GM19324 (cell line): ENCODE measurements around the gene CALD1.

Experiments
- ATAC-seq: cut with Tn5 transposase; IDR thresholded peaks from one replicate; pipeline ENCODE4 v1.9.1; 2021; ENCODE audit warnings: mild to moderate bottlenecking, moderate library complexity; ENCODE audit not compliant: unreplicated experiment, low FRiP score

CALD1 gene, protein sequence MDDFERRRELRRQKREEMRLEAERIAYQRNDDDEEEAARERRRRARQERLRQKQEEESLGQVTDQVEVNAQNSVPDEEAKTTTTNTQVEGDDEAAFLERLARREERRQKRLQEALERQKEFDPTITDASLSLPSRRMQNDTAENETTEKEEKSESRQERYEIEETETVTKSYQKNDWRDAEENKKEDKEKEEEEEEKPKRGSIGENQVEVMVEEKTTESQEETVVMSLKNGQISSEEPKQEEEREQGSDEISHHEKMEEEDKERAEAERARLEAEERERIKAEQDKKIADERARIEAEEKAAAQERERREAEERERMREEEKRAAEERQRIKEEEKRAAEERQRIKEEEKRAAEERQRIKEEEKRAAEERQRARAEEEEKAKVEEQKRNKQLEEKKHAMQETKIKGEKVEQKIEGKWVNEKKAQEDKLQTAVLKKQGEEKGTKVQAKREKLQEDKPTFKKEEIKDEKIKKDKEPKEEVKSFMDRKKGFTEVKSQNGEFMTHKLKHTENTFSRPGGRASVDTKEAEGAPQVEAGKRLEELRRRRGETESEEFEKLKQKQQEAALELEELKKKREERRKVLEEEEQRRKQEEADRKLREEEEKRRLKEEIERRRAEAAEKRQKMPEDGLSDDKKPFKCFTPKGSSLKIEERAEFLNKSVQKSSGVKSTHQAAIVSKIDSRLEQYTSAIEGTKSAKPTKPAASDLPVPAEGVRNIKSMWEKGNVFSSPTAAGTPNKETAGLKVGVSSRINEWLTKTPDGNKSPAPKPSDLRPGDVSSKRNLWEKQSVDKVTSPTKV

DNA sequence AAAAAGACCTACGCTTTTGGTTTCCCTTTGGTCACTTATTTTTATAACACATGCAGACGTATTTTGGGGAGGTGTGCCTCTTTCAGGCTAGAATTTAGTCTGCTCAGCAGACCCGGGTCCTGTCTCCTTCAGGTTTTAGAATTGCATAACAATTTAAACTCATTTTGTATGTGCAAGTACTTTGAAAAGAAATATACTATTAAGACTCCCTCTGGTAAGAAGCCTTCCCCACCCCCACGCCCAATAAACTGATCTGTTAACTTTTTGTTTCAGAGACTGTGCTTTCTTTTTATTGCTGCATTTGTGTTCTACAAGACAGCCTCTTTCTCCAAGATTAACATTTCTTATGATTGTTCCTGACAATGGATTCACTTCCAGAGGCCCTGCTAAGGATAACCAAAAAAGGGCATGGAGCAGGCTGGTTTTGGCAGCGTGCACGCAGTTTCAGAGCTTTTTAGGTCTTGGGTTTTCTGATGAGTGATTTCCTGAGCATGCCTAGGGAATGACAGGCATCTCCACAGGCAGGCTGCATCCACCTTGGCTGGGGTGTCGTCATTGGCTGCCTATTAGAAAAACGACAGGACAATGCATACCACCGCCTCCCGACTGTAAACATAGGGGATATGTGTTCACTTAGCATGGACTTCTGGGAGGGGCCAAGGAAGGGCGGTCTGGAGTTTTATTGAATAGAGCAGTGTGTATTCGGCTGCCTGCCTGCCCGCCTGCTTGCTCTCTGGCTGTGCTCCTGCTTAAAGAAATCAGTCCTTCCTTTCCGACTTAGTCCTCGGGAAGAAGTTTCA lies at the start of gene CALD1:
Gene CALD1 (plus strand): TSS at position 694 of the 800 bp plus-strand sequence. CDS start 88,100 bp downstream, outside the sequence.
- ATAC-seq = no peak

DNA sequence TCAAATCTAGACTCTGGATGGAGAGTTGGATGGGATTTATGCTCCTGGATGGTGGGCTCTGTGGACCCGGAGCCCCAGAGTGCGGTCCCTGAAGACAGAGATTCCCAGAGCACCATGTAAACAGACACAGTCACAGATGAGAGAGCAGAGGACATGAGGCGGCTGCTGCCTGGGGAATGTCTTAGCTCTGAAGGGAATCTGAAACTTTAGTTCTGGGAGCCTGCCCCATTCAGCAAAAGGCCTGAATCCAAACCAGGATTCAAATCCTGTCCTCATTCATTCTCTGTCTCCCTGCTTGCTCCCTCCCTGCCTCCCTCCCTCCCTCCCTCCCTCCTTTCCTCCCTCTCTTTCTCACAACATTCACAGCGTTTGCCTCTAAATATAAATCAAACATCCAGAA lies 49.5 kb upstream of the CALD1 start:
- no peak for ATAC-seq

DNA sequence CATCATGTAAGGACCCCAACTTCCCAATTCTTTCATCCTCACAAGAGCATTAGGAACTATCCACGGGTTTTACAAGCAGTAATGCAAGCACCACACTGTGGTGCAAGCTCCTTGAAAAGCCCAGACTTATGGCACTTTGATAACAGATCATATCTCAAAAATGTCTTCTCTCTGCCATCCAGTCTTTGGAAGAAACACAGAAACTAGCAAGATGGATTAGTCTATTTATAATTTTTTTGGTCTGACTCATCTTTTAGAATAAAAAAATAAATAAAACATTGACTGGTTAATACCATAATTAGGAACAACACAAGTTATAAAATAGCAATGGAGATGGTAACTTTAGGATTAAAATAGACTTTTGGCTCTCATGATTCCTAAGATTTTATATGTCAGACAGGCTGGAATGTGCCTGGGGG lies 49.0 kb upstream of the CALD1 start:
- no peak for ATAC-seq

DNA sequence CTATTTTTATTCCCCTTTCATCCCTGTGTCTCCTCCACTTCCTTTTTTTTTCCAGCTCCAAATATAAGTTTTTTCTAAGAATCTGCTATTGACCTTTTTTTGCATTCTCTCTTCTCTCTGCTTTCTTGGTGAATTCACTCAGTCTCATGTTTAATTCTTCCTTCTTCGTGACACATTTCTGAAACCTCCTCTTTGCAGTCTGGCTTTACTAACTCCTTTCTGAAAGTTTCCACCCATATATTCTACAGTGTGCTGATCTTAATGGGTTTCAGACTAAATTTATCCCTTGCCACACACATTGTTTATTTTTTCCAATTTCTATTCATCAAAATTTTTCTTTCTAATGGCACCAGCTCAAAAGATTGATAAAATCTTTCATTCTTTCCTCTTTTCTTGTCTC lies 47.8 kb upstream of the CALD1 start:
- no peak for ATAC-seq

DNA sequence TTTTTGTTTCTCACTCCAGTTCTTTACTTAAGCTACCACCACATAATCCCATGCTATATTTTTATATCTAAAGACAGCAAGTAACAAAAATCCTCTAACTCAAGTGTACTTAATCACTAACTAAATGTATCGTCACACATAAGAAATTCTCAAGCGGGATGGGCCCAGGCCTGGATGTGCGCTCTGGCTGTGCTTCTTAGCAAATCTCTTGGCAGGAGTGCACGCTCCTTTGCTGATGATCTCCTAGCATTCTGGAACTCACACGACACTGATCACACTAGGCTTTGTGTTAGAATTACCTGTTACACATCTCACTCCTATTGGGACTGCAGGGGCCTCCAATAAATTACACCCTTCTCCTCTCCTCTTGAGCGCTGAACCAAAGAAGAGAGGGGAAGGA lies 46.7 kb upstream of the CALD1 start:
- no peak for ATAC-seq

DNA sequence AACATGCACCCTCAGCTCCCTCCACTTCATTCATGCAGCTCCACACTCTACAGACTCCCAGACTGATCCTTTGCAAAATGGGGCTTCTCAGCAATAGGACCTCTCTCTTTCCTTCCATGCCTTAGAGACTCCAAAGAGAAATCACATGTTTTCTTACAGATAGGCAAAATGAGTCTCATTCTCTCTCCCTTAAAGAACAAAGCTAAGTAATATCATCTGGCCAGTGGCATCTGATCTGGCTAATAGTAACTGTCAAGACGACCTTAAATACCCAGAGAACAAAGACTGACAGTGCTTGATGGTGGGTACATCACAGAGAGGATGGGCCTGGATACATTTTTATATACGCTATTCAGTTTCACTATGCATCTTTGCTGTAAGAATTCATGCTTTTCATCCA lies 43.1 kb upstream of the CALD1 start:
- no peak for ATAC-seq

DNA sequence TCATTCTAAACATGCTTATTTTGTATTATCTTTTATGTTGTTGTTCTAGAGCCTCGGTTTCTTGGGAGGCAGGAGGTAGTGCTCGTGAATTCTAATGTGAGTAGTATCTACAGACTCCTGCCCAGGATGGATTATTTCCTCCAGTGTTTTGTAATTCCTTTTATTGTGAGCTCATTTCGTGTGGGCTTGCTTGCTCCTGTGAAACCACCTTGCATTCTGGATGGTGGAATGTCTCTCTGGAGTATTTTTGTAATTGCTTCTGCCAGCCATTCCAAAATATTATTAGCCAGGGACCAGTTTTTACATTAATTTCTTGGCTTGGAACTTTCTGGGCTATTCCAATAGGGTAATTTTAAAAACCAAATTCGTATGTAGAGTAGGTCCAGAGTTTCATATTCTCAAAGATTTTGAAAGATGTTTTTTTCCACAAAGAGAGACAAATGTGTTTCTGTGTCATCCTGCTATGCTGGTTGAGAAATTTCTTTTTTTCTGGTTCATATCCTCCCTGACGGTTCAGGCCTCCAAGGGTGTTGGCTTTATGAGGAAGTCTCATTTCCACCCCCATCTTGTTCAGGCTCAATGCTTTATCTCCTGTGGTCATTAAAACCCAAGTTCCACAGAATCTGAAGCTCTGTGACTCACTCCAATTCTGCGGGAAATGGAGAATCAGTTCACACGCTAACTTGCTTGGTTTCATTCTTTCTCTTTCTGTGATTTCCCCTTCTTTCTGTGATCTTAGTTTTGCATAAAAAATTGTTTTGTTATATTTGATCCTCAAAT lies 41.7 kb upstream of the CALD1 start:
- no peak for ATAC-seq

DNA sequence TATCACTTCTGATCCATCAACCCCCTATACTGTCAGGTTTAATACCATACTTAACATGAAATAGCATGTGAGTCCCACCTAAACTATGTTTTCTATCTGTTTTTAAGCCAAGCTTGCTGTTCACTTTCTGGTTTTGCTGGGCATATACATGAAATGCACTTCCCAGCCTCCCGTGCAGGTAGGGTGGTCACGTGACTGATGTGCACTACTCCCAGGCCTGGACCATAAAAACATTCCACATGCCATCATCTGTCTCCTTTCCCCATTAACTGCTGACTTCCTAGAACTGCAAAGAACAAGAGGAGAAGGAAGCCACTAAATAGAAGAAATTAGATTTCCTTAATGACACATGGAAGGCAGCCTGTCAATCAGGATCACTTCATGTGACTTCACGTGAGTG lies 40.1 kb upstream of the CALD1 start:
- ATAC-seq = no peak

DNA sequence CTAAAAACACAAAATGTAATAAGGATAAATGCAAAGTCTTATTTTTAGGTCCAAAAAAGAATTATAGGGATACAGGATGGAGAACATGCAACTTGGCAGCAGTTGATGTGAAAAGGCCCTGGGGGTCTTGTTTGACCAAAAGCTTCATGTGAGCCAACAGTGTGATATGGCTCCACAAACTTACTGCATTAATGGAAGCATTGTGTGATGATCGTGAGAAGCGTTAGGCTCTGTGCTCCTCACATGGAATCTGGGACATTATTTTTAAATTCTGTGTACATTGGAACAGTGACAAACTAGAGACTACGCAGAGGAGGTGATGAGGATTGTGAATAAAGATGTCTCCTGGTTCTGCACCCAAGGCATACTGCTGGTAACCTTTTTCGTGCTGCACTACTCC lies 39.1 kb upstream of the CALD1 start:
- ATAC-seq = no peak

DNA sequence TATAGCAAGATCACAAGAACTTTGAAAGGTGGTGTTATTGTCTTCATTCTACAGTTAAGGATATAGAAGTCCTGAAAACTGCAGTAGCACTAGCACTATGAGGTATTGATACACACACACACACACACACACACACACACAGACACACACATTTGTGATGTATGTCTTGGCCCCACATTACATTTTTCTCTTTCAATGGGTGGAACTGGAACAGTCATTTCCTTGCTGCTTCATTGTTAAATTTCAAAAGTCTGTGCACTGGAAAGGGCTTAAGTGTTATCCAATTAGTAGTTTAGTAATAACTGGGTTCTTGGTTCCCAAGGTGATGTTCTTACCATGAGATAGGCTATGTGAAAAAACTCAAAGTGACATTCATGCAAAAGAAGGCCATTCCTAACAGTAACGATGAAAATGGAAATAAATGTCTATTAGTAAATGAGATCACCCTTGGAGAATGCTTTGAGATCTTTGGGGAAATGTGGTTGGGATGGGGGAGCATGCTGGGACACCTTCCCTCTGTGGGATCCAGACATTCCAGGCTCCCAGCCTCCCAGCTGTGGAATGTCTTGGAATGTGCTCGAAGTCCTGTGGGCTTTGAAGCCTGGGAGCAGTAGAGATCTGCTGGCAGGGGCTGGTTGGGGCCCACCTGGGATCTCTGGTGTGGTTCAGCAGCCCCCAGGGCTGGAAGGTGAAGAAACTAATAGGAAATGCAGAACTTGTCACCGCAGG lies 37.4 kb upstream of the CALD1 start:
- no peak for ATAC-seq

DNA sequence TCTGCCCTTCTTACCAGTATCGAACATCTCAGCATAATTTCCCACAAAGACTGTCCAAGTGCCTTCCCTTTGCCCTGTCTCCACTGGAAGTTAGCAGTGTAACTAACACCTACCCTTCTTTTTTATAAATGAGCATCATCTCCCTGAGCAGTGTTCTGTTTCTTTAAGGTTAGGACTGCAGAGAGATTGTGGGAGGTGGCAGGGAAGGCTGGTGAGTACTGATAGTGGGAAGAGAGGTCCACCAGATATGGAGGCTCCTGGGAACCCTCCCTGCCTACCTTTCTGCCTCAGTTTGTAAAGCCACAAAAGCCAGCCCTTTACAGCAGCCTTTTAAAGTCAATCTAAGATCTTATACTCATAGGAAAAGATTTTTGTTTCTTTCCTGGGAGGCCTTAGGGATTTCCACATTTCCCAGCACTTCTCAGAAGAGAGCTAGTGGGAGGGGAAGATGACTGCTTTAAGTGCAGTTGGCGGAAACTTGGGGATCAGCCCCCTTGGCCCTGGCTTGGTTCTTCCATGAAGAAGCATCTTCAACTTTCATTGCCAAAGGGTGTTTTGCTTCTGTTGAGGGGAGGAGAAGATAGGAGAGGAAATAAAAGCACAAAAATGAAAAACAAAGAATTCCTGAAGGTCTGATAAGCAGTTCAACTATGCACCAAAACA lies 36.6 kb upstream of the CALD1 start:
- ATAC-seq = no peak

DNA sequence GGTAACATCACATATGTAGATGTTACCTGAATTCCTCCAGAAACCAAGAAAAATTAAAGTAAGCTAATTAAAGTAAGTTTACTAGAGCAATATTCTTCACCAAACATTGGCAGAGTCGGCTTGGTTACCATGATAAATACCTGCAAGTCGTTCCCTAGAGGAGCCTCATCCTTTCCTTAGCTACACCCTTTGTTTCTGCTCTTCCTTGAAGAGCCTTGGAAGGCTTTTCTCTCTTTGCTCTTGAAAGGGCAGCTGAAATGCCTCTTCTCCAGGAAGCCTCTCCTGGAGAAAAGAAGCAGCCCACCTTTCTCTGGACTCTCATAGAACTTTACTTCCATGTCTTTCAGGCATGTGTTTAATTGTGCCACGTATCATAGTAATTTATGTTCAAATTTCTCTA lies 34.9 kb upstream of the CALD1 start:
- no peak for ATAC-seq

DNA sequence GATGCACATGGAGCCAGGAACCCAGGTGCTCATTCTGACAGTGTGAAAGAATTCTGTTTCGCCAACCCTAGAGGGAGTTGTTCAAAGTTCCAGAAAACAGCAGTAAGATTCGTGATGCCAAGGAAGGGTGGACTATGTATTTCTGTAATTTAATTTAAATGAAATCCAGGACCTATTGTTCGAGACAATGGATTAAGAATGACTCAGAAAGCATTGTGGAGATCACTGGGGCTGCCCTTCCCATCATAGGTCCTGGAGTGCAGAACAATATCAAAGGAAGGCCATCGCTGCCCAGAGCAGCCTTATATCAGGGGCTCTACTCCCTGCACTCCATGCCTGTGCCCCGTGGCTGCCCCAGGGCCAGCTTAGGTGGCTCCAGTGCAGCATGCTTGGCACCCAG lies 32.1 kb upstream of the CALD1 start:
- no peak for ATAC-seq

DNA sequence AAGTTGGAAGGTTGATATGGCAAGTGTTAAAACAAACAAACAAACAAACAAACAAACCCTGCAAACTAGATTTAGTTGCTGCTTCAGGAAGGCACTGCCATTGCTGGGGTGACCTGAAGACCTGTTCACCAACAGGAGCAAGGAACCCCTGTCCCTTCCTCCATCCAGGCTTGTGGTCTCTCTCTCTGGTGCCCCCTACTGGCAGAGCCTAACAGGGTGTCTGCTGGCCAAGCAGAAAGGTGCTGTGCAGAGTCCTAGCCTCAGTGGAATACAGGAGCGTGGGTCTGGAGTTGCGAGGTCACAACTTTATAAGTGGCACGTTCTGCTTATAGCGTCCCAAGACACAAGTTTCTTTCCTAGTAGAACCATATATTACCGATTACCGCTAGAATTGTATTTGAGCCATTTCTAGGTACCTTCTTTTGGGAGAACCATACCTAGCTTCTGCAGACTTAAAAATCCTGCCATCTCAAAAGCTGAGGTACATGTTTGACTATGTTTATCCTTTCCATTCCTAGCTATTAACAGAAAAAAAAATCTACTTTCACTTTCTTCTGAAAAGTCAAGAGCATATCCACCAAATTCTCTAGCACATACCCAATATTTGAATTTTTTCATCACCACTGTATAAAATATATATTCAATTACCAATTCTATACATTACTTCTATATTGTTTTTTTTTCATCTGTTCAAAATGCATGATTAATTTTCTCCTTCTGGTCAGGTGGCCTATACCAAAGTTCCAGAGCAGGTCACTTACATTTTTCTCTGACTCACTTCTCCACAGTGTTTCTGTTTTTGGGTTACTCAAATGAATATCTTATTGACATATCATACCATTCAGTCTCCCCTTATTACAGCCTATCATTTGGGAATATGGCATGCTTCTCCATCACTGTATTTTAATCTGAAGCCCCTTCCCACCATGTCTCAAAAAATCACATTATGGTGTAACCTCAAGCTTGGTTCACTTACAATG lies 29.1 kb upstream of the CALD1 start:
- no peak for ATAC-seq

DNA sequence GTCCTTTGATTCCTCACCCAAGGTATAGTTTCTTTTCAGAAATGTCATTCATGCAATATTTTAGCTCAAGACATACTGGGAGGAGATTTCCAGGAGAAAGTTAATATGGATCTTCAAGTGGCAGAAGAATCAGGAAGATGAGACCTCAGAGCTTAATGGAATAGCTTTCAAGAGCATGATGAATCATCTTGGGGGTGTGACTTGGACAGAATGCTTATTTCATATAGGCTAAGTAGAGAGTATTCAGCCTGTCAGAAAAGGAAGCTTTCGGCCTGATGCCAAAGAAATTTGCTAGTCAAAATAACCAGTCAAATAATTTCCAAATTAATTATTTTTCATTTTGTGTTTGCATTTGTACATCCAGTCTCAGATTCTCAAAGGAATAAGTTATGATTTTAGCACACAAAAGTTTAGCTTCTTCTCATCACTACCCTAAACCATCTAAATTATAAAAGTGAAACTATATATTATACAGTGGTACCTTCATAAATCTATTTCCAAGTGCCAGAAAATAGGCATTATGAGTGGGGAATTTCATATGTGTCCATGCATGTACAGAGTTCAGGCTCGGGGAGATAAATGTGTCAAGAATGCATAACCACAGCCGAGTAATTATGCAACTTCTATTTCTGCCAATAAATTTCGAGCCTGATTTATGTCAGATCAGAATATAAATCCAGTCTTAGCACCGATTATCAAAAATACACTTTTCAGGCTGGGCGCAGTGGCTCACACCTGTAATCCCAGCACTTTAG lies 27.3 kb upstream of the CALD1 start:
- ATAC-seq = no peak

DNA sequence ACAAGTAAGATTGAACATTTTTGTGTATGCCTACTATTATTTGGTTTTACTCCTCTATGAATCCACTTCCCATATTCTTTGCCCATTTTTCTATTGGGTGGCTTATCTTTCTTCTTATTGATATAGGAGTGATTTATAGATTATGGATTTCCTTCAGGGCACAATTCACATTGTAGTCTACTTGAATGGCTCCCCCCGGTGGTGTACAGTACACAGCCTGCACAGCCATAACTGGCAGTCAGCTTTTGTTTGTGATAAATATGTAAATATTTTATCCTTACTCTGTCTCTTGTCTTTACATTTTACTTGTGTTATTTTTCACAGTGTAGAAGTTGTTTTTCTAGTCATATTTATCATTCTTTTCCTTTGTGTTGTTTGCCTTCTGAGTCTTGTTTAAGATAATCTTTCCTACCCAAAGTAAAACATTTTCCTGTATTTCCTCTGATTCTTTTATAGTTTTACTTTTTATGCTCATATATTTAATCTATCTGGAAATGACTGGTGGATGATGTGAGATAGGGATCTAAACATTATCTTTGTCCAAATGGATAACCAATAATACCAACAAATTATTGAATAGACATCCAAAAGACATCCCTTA lies 23.9 kb upstream of the CALD1 start:
- no peak for ATAC-seq

DNA sequence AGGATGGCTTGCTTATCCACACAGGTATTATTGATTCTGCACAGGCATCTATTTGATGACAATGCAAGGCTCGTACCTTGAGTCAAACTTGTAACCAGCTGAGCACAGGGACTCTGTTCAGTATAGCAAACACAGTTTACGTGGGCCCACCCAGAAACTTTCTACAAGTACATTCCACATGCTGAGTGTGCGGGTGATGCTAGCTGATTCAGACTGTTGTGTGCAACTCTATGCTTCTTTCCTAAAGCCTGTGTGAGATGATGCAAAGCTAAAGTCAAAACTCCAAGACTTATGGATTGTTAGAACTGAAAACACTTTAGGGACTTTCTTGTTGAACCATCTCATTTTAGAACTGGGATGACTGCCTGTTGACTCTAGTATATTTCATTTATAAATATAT lies 21.5 kb upstream of the CALD1 start:
- no peak for ATAC-seq
